Globus pallidus (tissue), 1 donor: ENCODE data around the gene MMRN1.

ENCODE experiments used
- DNase-seq: peaks from one replicate; pipeline ENCODE4 v3.0.0-alpha.2; 2015; ENCODE audit warnings: low spot score

Gene MMRN1

GRCh38 chr4:89906777-89907521 is 12.3 kb downstream of the MMRN1 start:
- DNase-seq = no peak

GRCh38 chr4:89909889-89910288 is 15.2 kb downstream of the MMRN1 start:
- DNase-seq = no peak

GRCh38 chr4:89913623-89914022 is 19.0 kb downstream of the MMRN1 start:
- no peak for DNase-seq

- no peak for DNase-seq
These were observed 20.2 kb downstream of the MMRN1 start for GRCh38 chr4:89914609-89915550.

GRCh38 chr4:89915937-89916336 is 21.3 kb downstream of the MMRN1 start:
- no peak for DNase-seq

GRCh38 chr4:89922848-89923416 is 28.3 kb downstream of the MMRN1 start:
- no peak for DNase-seq

- DNase-seq = no peak
These were observed 34.2 kb downstream of the MMRN1 start for GRCh38 chr4:89928838-89929237.

GRCh38 chr4:89929425-89930159 is 34.9 kb downstream of the MMRN1 start:
- no peak for DNase-seq

- no peak for DNase-seq
These were observed 44.9 kb downstream of the MMRN1 start for GRCh38 chr4:89939546-89939945.

- DNase-seq = peak; percentile 13
These were observed 45.3 kb downstream of the MMRN1 start for GRCh38 chr4:89939994-89940393.

GRCh38 chr4:89942811-89943210 is 48.2 kb downstream of the MMRN1 start:
- no peak for DNase-seq

GRCh38 chr4:89949782-89950387 is 55.2 kb downstream of the MMRN1 start:
- DNase-seq = no peak

GRCh38 chr4:89952458-89952857 is 57.8 kb downstream of the MMRN1 start:
- no peak for DNase-seq

GRCh38 chr4:89954906-89955695 is 60.4 kb downstream of the MMRN1 start:
- DNase-seq = no peak

- no peak for DNase-seq
These were observed 62.6 kb downstream of the MMRN1 start for GRCh38 chr4:89957046-89957926.

- no peak for DNase-seq
These were observed 87.2 kb downstream of the MMRN1 start for GRCh38 chr4:89981789-89982334.

GRCh38 chr4:89988268-89988667 is 93.6 kb downstream of the MMRN1 start:
- no peak for DNase-seq

- DNase-seq = no peak
These were observed 98.1 kb downstream of the MMRN1 start for GRCh38 chr4:89992744-89993143.

- DNase-seq = no peak
These were observed 99.7 kb downstream of the MMRN1 start for GRCh38 chr4:89994176-89994873.
